Measurements from ENCODE around the gene CCDC78. TPM values are rescaled to one million over a fixed set of nuclear protein-coding genes. Genes with fewer than 3 reads are reported as not detected.

Gene CCDC78
- total RNA-seq, 1 experiment from 2014 or later = 10.0 TPM

DNA sequence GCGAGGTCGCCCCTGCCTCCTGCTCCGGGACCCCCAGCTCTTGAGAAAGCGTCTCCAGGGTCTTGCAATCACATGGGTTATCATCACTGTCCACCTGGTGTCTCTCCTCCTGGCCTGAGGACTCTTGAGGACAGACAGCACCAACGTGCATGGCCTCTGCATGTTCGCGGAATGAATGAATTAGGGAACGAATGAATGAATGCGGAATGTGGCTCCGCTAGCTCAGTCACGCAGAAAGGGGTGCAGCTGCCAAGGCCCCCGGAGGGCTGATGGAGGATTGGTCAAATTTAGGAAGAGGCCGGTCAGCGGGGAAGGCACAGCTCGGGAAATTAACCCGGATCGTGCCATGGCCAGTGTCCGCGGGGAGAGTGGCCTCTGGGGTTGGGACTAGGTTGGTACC lies 23.9 kb downstream of the CCDC78 start:
- CTCF ChIA-PET = no interaction called here
- BruUV-seq (replicated peaks) = no TSS peak
- intact Hi-C loops (cut with micrococcal nuclease; ENCODE audit: unreplicated experiment) = no loop called here
- TF ChIP-seq, protein P1, sequence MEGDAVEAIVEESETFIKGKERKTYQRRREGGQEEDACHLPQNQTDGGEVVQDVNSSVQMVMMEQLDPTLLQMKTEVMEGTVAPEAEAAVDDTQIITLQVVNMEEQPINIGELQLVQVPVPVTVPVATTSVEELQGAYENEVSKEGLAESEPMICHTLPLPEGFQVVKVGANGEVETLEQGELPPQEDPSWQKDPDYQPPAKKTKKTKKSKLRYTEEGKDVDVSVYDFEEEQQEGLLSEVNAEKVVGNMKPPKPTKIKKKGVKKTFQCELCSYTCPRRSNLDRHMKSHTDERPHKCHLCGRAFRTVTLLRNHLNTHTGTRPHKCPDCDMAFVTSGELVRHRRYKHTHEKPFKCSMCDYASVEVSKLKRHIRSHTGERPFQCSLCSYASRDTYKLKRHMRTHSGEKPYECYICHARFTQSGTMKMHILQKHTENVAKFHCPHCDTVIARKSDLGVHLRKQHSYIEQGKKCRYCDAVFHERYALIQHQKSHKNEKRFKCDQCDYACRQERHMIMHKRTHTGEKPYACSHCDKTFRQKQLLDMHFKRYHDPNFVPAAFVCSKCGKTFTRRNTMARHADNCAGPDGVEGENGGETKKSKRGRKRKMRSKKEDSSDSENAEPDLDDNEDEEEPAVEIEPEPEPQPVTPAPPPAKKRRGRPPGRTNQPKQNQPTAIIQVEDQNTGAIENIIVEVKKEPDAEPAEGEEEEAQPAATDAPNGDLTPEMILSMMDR (IDR thresholded peaks at IDR 0.05; ENCODE audit: unreplicated experiment) = no peak
- no peak overlapping the region for H3K4me3 Mint-ChIP-seq (ENCODE audit: low read depth, unreplicated experiment)
- peaks cover 6% of the 10 kb centered on the region for H3K4me1 Mint-ChIP-seq (ENCODE audit: low read depth, unreplicated experiment)
- H3K9me3 Mint-ChIP-seq (ENCODE audit: low read depth, unreplicated experiment) = no peaks in the 10 kb centered on the region
- H3K27me3 Mint-ChIP-seq (ENCODE audit: unreplicated experiment) = peaks cover 90% of the 10 kb centered on the region
- H3K27ac Mint-ChIP-seq (ENCODE audit: unreplicated experiment) = no peak overlapping the region
- no peak for DNase-seq
- H3K36me3 Mint-ChIP-seq (ENCODE audit: insufficient read depth, unreplicated experiment) = peaks cover 9% of the 10 kb centered on the region

DNA sequence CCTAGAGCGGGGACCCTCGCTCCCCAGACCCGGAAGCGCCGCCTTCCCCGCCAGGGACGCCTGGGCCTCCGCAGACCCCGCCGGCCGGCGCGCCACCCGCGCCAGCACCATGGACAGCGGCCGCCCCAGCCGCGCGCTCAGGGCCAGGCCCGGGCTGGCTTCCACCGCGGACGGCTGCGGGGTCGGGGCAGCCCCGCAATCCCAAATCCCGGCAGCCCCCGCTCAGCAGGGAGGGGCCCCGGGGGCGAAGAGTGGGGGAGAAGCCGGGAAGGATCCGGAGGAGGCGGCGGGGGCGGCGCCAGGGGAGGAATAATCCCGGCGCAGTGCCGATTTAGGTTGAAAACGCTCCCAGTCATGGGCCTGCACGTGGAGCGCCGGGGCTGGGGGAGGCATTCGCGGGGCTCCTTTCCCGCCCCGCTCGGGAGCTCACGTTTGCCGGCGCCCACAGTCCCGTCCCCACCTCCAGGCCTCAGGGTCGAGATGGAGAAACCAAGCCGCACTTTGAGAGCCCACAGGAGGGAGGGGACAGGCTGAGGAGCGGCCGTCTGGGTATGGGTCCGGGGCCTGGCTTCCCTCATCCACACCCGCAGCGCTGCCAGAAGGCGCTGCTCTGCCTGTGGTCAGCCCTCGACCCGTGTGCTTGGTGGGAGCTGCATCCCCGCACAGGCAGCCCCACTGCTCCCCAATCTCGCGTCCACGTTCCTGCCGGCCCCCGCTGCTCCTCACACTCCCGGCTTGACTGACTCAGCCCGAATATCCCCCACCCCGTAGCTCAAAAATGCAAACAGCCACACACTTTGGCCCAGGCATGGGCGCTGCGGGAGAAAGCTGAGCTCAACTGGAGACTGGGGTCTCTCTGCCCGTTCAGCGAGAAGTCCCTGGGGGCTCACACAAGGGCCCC lies 25.3 kb downstream of the CCDC78 start:
- Mint-ChIP-seq H3K27me3 (ENCODE audit: unreplicated experiment) (peaks cover 90% of the 10 kb centered on the region), H3K4me3 (ENCODE audit: low read depth, unreplicated experiment) (no peak overlapping the region), H3K36me3 (ENCODE audit: insufficient read depth, unreplicated experiment) (peaks cover 9% of the 10 kb centered on the region), H3K27ac (ENCODE audit: unreplicated experiment) (no peak overlapping the region), H3K4me1 (ENCODE audit: low read depth, unreplicated experiment) (peaks cover 2% of the 10 kb centered on the region), H3K9me3 (ENCODE audit: low read depth, unreplicated experiment) (no peaks in the 10 kb centered on the region)
- intact Hi-C loops (cut with micrococcal nuclease; ENCODE audit: unreplicated experiment) = no loop called here
- peak; percentile 61 for DNase-seq
- TF ChIP-seq, protein P1 (IDR thresholded peaks at IDR 0.05; ENCODE audit: unreplicated experiment) = no peak
- CTCF ChIA-PET = no interaction called here
- BruUV-seq (replicated peaks) = no TSS peak

DNA sequence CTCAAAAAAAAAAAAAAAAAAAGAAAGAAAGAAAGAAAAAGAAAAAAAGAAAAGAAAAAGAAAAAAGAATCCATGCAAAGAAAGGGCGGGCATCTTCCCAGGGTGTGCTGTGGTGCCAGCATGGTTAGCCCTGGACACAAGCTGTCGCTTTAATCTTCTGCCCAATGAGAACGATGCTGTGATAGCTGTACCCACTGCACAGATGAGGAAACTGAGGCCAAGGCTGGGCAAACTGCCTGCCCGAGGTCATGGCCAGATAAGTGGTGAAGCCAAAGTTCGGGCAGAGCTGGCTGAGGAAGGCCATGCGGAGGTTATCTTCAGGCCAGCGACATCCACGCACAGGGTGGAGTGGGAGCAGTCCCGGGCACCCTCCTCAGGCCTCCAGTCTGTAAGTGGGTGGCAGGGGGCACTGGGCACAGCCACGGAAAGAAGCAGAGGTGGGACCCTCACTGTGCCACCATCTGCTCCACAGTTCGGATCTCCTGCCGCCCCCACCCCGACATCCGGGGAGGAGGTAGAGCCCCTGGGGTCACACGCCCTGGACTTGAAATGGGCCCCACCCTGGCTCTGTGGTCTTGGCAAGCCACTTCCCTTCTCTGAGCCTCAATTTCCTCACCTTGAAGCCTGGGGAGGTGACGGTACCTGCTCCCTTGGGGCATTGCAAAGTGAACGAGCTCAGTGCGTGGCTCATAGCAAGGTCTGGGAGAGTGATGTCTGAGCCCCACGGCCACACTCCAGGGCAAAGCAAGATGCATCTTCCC lies 27.2 kb downstream of the CCDC78 start:
- H3K36me3 Mint-ChIP-seq (ENCODE audit: insufficient read depth, unreplicated experiment) = peaks cover 5% of the 10 kb centered on the region
- no peak overlapping the region for H3K4me3 Mint-ChIP-seq (ENCODE audit: low read depth, unreplicated experiment)
- H3K27me3 Mint-ChIP-seq (ENCODE audit: unreplicated experiment) = peaks cover 99% of the 10 kb centered on the region
- intact Hi-C loops (cut with micrococcal nuclease; ENCODE audit: unreplicated experiment) = no loop called here
- H3K9me3 Mint-ChIP-seq (ENCODE audit: low read depth, unreplicated experiment) = no peaks in the 10 kb centered on the region
- no TSS peak for BruUV-seq (replicated peaks)
- CTCF ChIA-PET = interaction anchor here (0.7 kb wide), 1 partner anchor 169 kb away, joined by 4 read pairs; no protein-coding TSS in a partner anchor
- H3K4me1 Mint-ChIP-seq (ENCODE audit: low read depth, unreplicated experiment) = peaks cover 9% of the 10 kb centered on the region
- no peak for DNase-seq
- TF ChIP-seq, protein P1 (IDR thresholded peaks at IDR 0.05; ENCODE audit: unreplicated experiment) = no peak
- no peak overlapping the region for H3K27ac Mint-ChIP-seq (ENCODE audit: unreplicated experiment)

DNA sequence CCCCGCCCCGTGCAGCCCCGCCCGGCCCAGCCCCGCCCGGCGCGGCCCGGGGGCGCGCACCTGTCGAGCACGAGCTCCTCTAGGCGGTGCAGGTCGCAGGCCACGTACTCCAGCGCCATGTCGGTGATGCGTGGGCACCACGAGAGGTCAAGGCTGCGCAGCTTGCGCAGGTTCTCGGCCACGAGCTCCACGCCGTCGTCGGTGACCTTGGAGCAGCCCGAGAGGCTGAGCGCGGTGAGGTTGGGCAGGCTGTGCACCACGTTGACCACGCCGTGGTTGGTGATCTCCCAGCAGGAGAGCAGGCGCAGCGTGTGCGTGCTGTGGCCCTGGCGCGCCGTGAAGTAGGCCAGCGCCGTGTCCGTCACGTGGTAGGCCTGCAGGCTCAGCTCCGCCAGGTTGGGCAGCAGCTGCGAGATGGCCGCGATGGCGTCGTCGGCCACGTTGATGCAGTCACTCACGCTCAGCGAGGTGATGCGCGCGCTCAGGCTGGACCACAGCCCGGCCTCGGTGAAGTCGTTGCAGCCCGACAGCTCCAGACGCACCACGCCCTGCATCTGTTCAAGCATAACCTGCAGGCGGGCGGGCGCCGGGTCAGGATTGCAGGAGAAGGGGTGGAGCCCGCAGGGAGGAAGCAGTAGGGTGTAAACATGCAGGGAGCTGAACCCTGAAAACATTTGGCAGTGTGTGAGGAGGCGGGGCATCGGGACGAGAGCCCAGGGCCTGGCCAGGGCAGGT lies 30.7 kb downstream of the CCDC78 start:
- Mint-ChIP-seq H3K27me3 (ENCODE audit: unreplicated experiment) (peaks cover 94% of the 10 kb centered on the region), H3K4me3 (ENCODE audit: low read depth, unreplicated experiment) (peak overlapping the region; percentile 59), H3K36me3 (ENCODE audit: insufficient read depth, unreplicated experiment) (peaks cover 24% of the 10 kb centered on the region), H3K4me1 (ENCODE audit: low read depth, unreplicated experiment) (peaks cover 9% of the 10 kb centered on the region), H3K27ac (ENCODE audit: unreplicated experiment) (no peak overlapping the region), H3K9me3 (ENCODE audit: low read depth, unreplicated experiment) (no peaks in the 10 kb centered on the region)
- TF ChIP-seq, protein P1 (IDR thresholded peaks at IDR 0.05; ENCODE audit: unreplicated experiment) = no peak
- intact Hi-C loops (cut with micrococcal nuclease; ENCODE audit: unreplicated experiment) = no loop called here
- CTCF ChIA-PET = interaction anchor here (0.6 to 1.8 kb wide), 3 partner anchors 11 to 1327 kb away, joined by 4 to 5 read pairs (median 4); no protein-coding TSS in a partner anchor
- BruUV-seq (replicated peaks) = no TSS peak
- peak; percentile 60 for DNase-seq

Measured in Calu3 (cell line).